Fibroblast of villous mesenchyme (primary cell): ENCODE data around the gene RAP1A. TPM values are rescaled to one million over a fixed set of nuclear protein-coding genes. Genes with fewer than 3 reads are reported as not detected.
A peak's percentile ranks its signal among the peaks of the same experiment; 100 is the strongest.

Experiments used
- DNase-seq: peaks from one replicate; pipeline ENCODE4 v3.0.0-alpha.2; 2010; ENCODE audit warnings: low read depth
- H3K4me3 ChIP-seq: 2 replicates; pipeline ENCODE4 v1.5.1; 2011; ENCODE audit warnings: low read depth, mild to moderate bottlenecking, low read length
- total RNA-seq: library from RNA; depleted of rRNA; stranded (reverse); fragments of >200 nt; gene quantifications from 2 replicates; pipeline ENCODE4 v1.2.3, GENCODE V29; 2012
- TF ChIP-seq, protein P1 (sequence below): IDR thresholded peaks from 2 replicates; pipeline ENCODE4 v1.5.1; 2012; ENCODE audit warnings: low read depth, mild to moderate bottlenecking, low read length; ENCODE audit not compliant: insufficient read depth

The RAP1A gene
- total RNA-seq, 1 donor = 25.5 TPM

DNA sequence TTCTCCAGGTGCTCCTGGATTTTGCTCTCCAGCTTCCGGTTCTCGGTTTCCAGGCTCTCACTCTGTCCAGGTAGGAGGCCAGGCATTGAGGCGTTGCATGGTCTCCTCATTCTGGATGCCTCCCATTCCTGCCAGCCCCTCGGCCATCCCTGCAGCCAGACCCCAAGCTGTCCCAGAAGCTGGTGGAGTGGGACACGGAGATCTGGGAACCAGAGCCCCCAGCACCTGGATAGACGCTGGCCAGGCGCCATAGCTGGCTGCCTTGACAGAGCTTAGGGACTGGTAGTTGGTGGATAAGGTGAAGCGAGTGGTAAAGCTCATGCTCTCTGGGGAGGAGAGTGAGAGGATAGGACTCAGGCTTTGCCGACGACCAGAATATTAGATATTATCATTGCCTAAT, 29.6 kb downstream of the RAP1A start:
- no peak for DNase-seq
- H3K4me3 ChIP-seq = no peak overlapping the region
- TF ChIP-seq, protein P1, sequence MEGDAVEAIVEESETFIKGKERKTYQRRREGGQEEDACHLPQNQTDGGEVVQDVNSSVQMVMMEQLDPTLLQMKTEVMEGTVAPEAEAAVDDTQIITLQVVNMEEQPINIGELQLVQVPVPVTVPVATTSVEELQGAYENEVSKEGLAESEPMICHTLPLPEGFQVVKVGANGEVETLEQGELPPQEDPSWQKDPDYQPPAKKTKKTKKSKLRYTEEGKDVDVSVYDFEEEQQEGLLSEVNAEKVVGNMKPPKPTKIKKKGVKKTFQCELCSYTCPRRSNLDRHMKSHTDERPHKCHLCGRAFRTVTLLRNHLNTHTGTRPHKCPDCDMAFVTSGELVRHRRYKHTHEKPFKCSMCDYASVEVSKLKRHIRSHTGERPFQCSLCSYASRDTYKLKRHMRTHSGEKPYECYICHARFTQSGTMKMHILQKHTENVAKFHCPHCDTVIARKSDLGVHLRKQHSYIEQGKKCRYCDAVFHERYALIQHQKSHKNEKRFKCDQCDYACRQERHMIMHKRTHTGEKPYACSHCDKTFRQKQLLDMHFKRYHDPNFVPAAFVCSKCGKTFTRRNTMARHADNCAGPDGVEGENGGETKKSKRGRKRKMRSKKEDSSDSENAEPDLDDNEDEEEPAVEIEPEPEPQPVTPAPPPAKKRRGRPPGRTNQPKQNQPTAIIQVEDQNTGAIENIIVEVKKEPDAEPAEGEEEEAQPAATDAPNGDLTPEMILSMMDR = no peak

DNA sequence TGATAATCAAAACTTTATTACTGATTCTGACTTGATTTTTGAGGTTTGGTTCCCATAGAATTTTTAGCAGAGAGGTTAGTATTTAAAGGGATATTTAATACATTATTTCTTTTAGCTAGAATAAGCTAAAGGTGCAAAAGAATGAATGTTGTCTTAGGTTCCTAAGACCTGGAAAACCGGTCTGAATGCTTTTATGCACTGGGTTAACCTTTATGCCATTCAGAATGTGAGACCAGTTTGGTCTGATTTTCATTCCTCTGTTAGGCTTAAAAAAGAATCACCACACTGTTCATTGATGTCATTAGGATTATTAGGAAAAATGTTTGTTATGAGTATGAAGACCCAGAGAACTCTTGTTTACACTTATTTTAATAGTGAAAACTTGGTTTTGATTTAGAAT, 30.1 kb downstream of the RAP1A start:
- H3K4me3 ChIP-seq = no peak overlapping the region
- TF ChIP-seq, protein P1 = no peak
- DNase-seq = no peak

DNA sequence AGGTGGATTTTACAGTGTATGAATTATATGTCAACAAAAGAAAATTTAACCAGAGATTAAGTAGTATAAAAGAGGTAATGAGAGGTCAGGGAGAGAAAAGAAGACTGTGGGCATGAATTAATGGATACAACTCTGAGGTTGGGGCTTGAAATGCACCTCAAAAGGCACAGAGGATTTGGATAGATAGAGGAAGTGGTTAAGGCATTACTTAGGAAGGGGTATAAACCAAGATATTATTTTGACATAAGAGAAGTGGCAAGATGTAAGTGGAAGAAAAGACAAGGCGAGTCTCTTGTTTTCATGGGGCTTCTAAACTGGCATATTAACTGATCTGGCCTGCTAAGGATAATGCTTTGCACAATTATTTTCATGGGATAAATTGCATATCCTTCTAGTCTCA, 34.1 kb downstream of the RAP1A start:
- DNase-seq = no peak
- no peak overlapping the region for H3K4me3 ChIP-seq
- TF ChIP-seq, protein P1 = no peak

DNA sequence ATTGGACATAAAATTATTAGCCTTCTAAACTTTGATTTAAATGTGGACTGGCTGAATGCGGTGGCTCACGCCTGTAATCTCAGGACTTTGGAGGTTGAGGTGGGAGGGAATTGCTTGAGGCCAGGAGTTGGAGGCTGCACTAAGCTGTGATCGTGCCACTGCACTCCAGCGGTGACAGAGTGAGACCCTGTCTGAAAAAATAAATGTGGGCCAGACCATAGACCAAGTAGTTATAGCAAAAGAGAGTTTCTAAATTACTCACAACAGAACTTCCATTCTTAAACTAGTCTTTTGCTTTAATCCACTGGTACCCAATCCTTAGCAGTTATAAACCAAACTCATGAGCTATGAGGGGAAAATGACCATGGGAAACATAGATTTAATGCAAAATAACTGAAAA, 35.2 kb downstream of the RAP1A start:
- H3K4me3 ChIP-seq = no peak overlapping the region
- TF ChIP-seq, protein P1 = no peak
- DNase-seq = no peak

DNA sequence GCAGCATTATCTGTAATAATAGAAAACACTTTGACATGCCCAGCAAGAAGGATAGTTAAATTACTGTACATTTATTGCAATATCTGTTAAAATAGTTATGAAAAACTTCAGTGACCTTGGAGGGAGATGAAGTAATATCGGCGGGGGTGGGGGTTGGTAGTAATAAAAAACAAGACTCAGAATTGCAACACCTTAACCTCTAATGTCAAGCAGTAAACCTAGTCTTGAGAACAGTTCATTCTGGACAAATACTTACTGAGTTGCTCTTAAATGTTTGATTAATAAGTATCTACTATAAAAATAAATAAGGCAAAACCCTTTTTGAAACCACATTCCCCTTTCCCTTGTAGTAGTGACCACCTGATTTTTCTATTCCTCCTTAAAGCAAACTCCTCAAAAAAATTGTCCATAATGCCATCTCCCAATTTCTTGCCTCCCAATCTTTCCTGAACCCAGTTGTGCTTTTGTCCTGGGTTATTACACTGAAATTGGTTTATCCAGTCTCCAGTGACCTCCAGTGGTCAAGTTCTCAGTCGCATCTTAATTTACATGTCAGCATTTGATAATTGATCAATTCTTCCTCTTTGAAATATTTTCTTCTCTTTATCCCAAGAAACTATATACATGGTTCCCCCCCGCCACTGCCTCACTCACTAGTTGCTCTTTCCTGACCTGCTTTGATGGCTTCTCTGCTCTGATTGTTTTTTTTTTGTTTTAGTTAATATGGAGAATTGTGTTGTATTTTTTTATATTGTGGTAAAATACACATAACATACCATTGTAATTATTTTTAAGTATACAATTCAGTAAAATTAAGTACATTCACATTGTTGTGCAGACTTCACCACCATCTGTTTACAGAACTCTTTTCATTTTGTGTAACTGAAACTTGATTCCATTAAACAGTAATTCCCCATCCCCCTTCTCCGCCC, 36.8 kb downstream of the RAP1A start:
- DNase-seq = peak; percentile 92
- TF ChIP-seq, protein P1 = peak; percentile 55
- H3K4me3 ChIP-seq = no peak overlapping the region

DNA sequence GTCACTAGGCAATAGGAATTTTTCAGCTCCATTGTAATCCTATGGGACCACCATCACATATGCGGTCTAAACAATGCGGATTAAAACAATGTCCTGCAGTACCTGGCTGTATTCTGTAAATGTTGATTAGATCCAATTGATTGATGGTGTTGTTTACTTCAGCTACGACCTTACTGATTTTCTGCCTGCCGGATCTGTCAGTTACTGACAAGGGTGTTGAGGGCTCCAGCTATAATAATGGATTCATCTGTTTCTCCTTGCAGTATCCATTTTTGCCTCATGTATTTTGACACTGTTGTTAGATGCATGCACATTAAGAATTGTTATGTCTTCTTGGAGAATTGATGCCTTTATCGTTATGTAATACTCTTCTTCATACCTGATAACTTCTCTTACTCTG, 39.0 kb downstream of the RAP1A start:
- no peak for DNase-seq
- TF ChIP-seq, protein P1 = no peak
- no peak overlapping the region for H3K4me3 ChIP-seq
